ENCODE data around the gene FXYD7. TPM values are rescaled to one million over a fixed set of nuclear protein-coding genes. Genes with fewer than 3 reads are reported as not detected.

FXYD7 gene
- polyA plus RNA-seq, 3 donors = 0.16 TPM; not detected in 2

- Histone ChIP-seq H3K4me1 (ENCODE audit: control insufficient read depth in 1 of 2, insufficient read depth in 2 of 2, low read length in 2 of 2) (no peaks in the 10 kb centered on the region), H3K36me3 (replicated peaks in 1 of 2; ENCODE audit: control insufficient read depth in 1 of 2, insufficient read depth in 2 of 2, low read length in 2 of 2) (no peaks in the 10 kb centered on the region), H3K27me3 (ENCODE audit: control insufficient read depth in 2 of 2, insufficient read depth in 2 of 2, low read length in 2 of 2) (no peaks in the 10 kb centered on the region), H3K9me3 (replicated peaks in 1 of 2; ENCODE audit: control insufficient read depth in 1 of 2, insufficient read depth in 1 of 2, low read length in 2 of 2) (peaks cover 12 to 17% of the 10 kb centered on the region in 2 donors), H4K20me1 (ENCODE audit: insufficient read depth, low read length) (no peaks in the 10 kb centered on the region), H3K9ac (ENCODE audit: insufficient read depth, low read length, poor library complexity, severe bottlenecking) (no peak overlapping the region), H3K27ac (ENCODE audit: low read depth in 1 of 2, low read length in 2 of 2) (no peak overlapping the region), H3K4me3 (replicated peaks in 1 of 3; ENCODE audit: low read depth in 2 of 3, low read length in 3 of 3) (no peak overlapping the region), H2AFZ (ENCODE audit: insufficient read depth, low read depth, low read length, poor library complexity, severe bottlenecking) (no peak overlapping the region), H3K79me2 (ENCODE audit: insufficient read depth, low read length) (no peaks in the 10 kb centered on the region), H3K4me2 (replicated peaks; ENCODE audit: extremely low read depth, low read length, poor library complexity, severe bottlenecking) (no peak overlapping the region)
- TF ChIP-seq, protein P1, sequence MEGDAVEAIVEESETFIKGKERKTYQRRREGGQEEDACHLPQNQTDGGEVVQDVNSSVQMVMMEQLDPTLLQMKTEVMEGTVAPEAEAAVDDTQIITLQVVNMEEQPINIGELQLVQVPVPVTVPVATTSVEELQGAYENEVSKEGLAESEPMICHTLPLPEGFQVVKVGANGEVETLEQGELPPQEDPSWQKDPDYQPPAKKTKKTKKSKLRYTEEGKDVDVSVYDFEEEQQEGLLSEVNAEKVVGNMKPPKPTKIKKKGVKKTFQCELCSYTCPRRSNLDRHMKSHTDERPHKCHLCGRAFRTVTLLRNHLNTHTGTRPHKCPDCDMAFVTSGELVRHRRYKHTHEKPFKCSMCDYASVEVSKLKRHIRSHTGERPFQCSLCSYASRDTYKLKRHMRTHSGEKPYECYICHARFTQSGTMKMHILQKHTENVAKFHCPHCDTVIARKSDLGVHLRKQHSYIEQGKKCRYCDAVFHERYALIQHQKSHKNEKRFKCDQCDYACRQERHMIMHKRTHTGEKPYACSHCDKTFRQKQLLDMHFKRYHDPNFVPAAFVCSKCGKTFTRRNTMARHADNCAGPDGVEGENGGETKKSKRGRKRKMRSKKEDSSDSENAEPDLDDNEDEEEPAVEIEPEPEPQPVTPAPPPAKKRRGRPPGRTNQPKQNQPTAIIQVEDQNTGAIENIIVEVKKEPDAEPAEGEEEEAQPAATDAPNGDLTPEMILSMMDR (IDR thresholded peaks at IDR 0.05) = no peak
- no peaks in the 10 kb centered on the region for H3K36me3 Mint-ChIP-seq
- intact Hi-C loops (cut with micrococcal nuclease) = no loop called here
- peaks cover 0 to 9% (median 2%) of the 10 kb centered on the region in 7 donors for H3K9me3 Mint-ChIP-seq
- H3K4me3 Mint-ChIP-seq = no peak overlapping the region
- H3K4me1 Mint-ChIP-seq = no peaks in the 10 kb centered on the region
- WGBS (ENCODE audit: insufficient coverage) = no CpG with 5 or more reads among the region's 2 CpGs
- H3K27me3 Mint-ChIP-seq (ENCODE audit: low read depth in 3 of 3) = peaks cover 4 to 11% (median 5%) of the 10 kb centered on the region in 3 donors
- no peak for DNase-seq
- no peak overlapping the region for H3K27ac Mint-ChIP-seq
Measured at GRCh38 chr19:35106898-35107541, 36.0 kb upstream of the FXYD7 start.

DNA sequence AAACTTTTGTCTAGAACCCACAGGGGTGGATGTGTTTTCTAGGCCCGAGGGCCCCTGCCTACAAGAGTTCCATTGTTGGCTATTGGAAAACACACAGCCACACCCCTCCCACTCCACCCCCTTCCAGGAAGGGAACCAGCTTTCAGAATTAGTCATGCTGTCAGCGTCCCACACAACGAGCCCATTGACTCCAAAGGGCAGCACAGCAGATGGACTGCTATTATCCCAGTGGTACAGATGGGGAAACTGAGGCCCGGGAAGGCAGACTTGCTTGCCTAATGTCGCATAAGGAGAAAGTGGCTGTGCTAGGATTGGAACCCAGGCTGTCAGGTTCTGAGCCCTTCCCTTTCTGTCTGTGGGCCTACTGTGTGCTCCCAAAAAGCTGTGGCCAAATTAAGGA, 35.5 kb upstream of the FXYD7 start:
- Histone ChIP-seq H3K36me3 (replicated peaks in 1 of 2; ENCODE audit: control insufficient read depth in 1 of 2, insufficient read depth in 2 of 2, low read length in 2 of 2) (no peaks in the 10 kb centered on the region), H3K4me1 (ENCODE audit: control insufficient read depth in 1 of 2, insufficient read depth in 2 of 2, low read length in 2 of 2) (no peaks in the 10 kb centered on the region), H4K20me1 (ENCODE audit: insufficient read depth, low read length) (no peaks in the 10 kb centered on the region), H3K79me2 (ENCODE audit: insufficient read depth, low read length) (no peaks in the 10 kb centered on the region), H3K4me2 (replicated peaks; ENCODE audit: extremely low read depth, low read length, poor library complexity, severe bottlenecking) (no peak overlapping the region), H2AFZ (ENCODE audit: insufficient read depth, low read depth, low read length, poor library complexity, severe bottlenecking) (no peak overlapping the region), H3K4me3 (replicated peaks in 1 of 3; ENCODE audit: low read depth in 2 of 3, low read length in 3 of 3) (no peak overlapping the region), H3K27ac (ENCODE audit: low read depth in 1 of 2, low read length in 2 of 2) (no peak overlapping the region), H3K9ac (ENCODE audit: insufficient read depth, low read length, poor library complexity, severe bottlenecking) (no peak overlapping the region), H3K27me3 (ENCODE audit: control insufficient read depth in 2 of 2, insufficient read depth in 2 of 2, low read length in 2 of 2) (no peaks in the 10 kb centered on the region), H3K9me3 (replicated peaks in 1 of 2; ENCODE audit: control insufficient read depth in 1 of 2, insufficient read depth in 1 of 2, low read length in 2 of 2) (peaks cover 12 to 17% of the 10 kb centered on the region in 2 donors)
- WGBS (ENCODE audit: insufficient coverage) = 25% methylated on average over 5 of the region's 5 CpGs
- TF ChIP-seq, protein P1 (IDR thresholded peaks at IDR 0.05) = no peak
- Mint-ChIP-seq H3K9me3 (peaks cover 0 to 9% (median 2%) of the 10 kb centered on the region in 7 donors), H3K27ac (no peak overlapping the region), H3K4me3 (no peak overlapping the region), H3K4me1 (no peaks in the 10 kb centered on the region), H3K36me3 (no peaks in the 10 kb centered on the region), H3K27me3 (ENCODE audit: low read depth in 3 of 3) (peaks cover 4 to 11% (median 5%) of the 10 kb centered on the region in 3 donors)
- intact Hi-C loops (cut with micrococcal nuclease) = no loop called here
- DNase-seq = no peak

All from CD14-positive monocyte (primary cell).